ENCODE data around the gene FICD. TPM values are rescaled to one million over a fixed set of nuclear protein-coding genes. Genes with fewer than 3 reads are reported as not detected.
"Not testable (repeated sequence)": the region's sequence is repeated elsewhere in the genome, so short reads cannot be mapped to it uniquely, and the experiment has no call there.

Gene FICD
- total RNA-seq, 2 experiments from 2014 or later: 5.7 to 6.0 TPM

GRCh38 chr12:108483213-108484059 lies 31.6 kb upstream of the FICD start:
- H3K27me3 Mint-ChIP-seq: peaks cover 36% of the 10 kb centered on the region
- H3K4me1 Mint-ChIP-seq (ENCODE audit: low read depth): no peaks in the 10 kb centered on the region
- ChIA-PET CTCF (no interaction called here), POLR2A (no interaction called here)
- no peak for DNase-seq
- no peak overlapping the region for H3K4me3 Mint-ChIP-seq
- intact Hi-C loops (cut with micrococcal nuclease): no loop called here
- H3K36me3 Mint-ChIP-seq: peaks cover 5% of the 10 kb centered on the region
- H3K9me3 Mint-ChIP-seq: peaks cover 10% of the 10 kb centered on the region
- no peak overlapping the region for H3K27ac Mint-ChIP-seq

DNA sequence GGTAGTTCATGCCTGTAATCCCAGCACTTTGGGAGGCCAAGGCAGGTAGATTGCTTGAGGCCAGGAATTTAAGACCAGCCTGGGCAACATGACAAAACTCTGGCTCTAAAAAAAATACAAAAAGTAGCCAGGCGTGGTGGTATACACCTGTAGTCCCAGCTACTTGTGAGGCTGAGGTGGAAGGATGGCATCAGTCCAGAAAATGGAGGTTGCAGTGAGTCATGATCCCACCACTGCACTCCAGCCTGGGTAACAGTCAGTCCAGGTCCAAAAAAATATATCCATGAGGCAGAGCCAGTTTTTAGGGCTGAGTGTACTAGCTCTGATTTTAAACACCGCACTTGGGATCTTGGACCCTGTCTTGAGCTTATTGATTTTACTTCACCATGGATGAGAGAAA lies 30.6 kb upstream of the FICD start:
- peaks cover 5% of the 10 kb centered on the region for H3K36me3 Mint-ChIP-seq
- POLR2A ChIA-PET: no interaction called here
- no peaks in the 10 kb centered on the region for H3K4me1 Mint-ChIP-seq (ENCODE audit: low read depth)
- H3K27ac Mint-ChIP-seq: no peak overlapping the region
- H3K27me3 Mint-ChIP-seq: peaks cover 37% of the 10 kb centered on the region
- no peak for DNase-seq
- H3K9me3 Mint-ChIP-seq: peaks cover 10% of the 10 kb centered on the region
- intact Hi-C loops (cut with micrococcal nuclease): no loop called here
- H3K4me3 Mint-ChIP-seq: no peak overlapping the region
- CTCF ChIA-PET: no interaction called here

GRCh38 chr12:108484845-108485244 lies 30.2 kb upstream of the FICD start:
- peaks cover 10% of the 10 kb centered on the region for H3K9me3 Mint-ChIP-seq
- POLR2A ChIA-PET: no interaction called here
- no peak for DNase-seq

DNA sequence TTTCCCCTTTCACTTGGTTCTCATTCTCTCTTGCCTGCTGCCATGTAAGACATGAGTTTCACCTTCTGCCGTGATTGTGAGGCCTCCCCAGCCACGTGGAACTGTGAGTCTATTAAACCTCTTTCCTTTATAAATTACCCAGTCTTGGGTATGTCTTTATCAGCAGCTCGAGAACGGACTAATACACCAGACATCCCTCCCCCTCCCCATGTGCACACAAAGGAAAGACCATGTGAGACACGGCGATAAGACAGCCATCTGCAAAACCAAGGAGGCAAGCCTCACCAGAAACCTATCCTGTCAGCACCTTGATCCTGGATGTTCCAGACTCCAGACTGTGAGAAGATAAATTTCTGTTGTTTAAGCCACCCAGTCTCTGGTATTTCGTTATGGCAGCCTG lies 29.7 kb upstream of the FICD start:
- H3K9me3 Mint-ChIP-seq: not testable (repeated sequence)

More at GRCh38 chr12:108484845-108485244, 30.2 kb upstream of the FICD start:
- CTCF ChIA-PET: no interaction called here
- Mint-ChIP-seq H3K27me3 (peaks cover 37% of the 10 kb centered on the region), H3K27ac (no peak overlapping the region), H3K4me1 (ENCODE audit: low read depth) (no peaks in the 10 kb centered on the region), H3K36me3 (peaks cover 5% of the 10 kb centered on the region), H3K4me3 (no peak overlapping the region)
- intact Hi-C loops (cut with micrococcal nuclease): no loop called here

DNA sequence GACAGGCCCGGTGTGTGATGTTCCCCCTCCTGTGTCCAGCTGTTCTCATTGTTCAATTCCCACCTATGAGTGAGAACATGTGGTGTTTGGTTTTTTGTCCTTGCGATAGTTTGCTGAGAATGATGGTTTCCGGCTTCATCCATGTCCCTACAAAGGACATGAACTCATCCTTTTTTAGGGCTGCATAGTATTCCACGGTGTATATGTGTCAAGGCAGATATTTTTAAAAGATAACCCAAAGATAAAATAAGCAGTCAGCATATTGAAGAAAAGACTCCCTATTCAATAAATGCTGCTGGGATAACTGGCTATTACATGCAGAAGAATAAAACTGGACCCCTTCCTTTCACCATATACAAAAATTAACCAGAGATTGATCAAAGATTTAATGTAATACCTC lies 28.0 kb upstream of the FICD start:
- H3K4me3 Mint-ChIP-seq; DNase-seq; POLR2A ChIA-PET; H3K4me1 Mint-ChIP-seq (ENCODE audit: low read depth); H3K27ac Mint-ChIP-seq; CTCF ChIA-PET; H3K9me3 Mint-ChIP-seq; intact Hi-C loops (cut with micrococcal nuclease); H3K36me3 Mint-ChIP-seq: not testable (repeated sequence)
- H3K27me3 Mint-ChIP-seq: peaks cover 27% of the 10 kb centered on the region

More for the DNA sequence above, 29.7 kb upstream of the FICD start:
- CTCF ChIA-PET; POLR2A ChIA-PET; H3K4me3 Mint-ChIP-seq; intact Hi-C loops (cut with micrococcal nuclease); H3K4me1 Mint-ChIP-seq (ENCODE audit: low read depth); DNase-seq; H3K27ac Mint-ChIP-seq; H3K36me3 Mint-ChIP-seq: not testable (repeated sequence)
- peaks cover 36% of the 10 kb centered on the region for H3K27me3 Mint-ChIP-seq

- intact Hi-C loops (cut with micrococcal nuclease): no loop called here
- Mint-ChIP-seq H3K4me1 (ENCODE audit: low read depth) (no peaks in the 10 kb centered on the region), H3K27ac (no peak overlapping the region), H3K9me3 (peaks cover 10% of the 10 kb centered on the region), H3K36me3 (peaks cover 5% of the 10 kb centered on the region), H3K4me3 (no peak overlapping the region), H3K27me3 (peaks cover 29% of the 10 kb centered on the region)
- no peak for DNase-seq
- ChIA-PET POLR2A (no interaction called here), CTCF (no interaction called here)
These were observed 23.8 kb upstream of the FICD start for GRCh38 chr12:108491256-108491655.

DNA sequence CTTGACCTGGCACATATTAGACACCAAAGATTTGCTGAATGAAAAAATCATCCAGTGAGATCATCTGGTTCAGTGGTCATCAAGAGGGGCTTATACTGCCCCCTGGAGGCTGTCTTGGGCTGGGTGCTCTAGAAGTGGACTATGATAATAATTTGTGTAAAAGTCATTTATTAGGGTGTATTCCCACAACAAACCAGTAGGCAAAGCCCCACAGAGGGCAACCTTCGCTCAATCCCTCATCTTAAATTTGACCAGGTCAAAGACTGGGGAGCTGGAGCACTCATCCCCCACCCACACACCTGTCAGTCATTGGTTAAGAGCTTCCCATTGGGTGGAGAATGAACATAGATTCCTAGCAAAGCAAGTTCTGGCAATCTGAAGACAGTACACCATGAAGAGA lies 20.0 kb upstream of the FICD start:
- intact Hi-C loops (cut with micrococcal nuclease): no loop called here
- Mint-ChIP-seq H3K9me3 (no peaks in the 10 kb centered on the region), H3K4me1 (ENCODE audit: low read depth) (no peaks in the 10 kb centered on the region), H3K36me3 (no peaks in the 10 kb centered on the region), H3K27ac (no peak overlapping the region), H3K4me3 (no peak overlapping the region), H3K27me3 (peaks cover 18% of the 10 kb centered on the region)
- CTCF ChIA-PET: interaction anchor here (1.4 kb wide), 1 partner anchor 11 kb away, joined by 4 read pairs; no protein-coding TSS in a partner anchor
- POLR2A ChIA-PET: no interaction called here
- DNase-seq: peak; percentile 33

- intact Hi-C loops (cut with micrococcal nuclease): no loop called here
- Mint-ChIP-seq H3K36me3 (no peaks in the 10 kb centered on the region), H3K9me3 (no peaks in the 10 kb centered on the region), H3K27ac (no peak overlapping the region), H3K27me3 (peaks cover 19% of the 10 kb centered on the region), H3K4me3 (no peak overlapping the region), H3K4me1 (ENCODE audit: low read depth) (no peaks in the 10 kb centered on the region)
- no peak for DNase-seq
- CTCF ChIA-PET: interaction anchor here (0.7 to 1.4 kb wide), 3 partner anchors 10 to 16 kb away, joined by 3 to 4 read pairs (median 3); no protein-coding TSS in a partner anchor
- POLR2A ChIA-PET: no interaction called here
These were observed 19.1 kb upstream of the FICD start for GRCh38 chr12:108495823-108496579.

GRCh38 chr12:108498136-108498535 lies 16.9 kb upstream of the FICD start:
- ChIA-PET CTCF (interaction anchor here (0.7 kb wide), 1 partner anchor 645 kb away, joined by 4 read pairs; no protein-coding TSS in a partner anchor), POLR2A (no interaction called here)
- DNase-seq: no peak
- Mint-ChIP-seq H3K4me3 (no peak overlapping the region), H3K9me3 (peaks cover 8% of the 10 kb centered on the region), H3K27me3 (peaks cover 20% of the 10 kb centered on the region), H3K27ac (no peak overlapping the region), H3K36me3 (no peaks in the 10 kb centered on the region), H3K4me1 (ENCODE audit: low read depth) (no peaks in the 10 kb centered on the region)
- intact Hi-C loops (cut with micrococcal nuclease): no loop called here

DNA sequence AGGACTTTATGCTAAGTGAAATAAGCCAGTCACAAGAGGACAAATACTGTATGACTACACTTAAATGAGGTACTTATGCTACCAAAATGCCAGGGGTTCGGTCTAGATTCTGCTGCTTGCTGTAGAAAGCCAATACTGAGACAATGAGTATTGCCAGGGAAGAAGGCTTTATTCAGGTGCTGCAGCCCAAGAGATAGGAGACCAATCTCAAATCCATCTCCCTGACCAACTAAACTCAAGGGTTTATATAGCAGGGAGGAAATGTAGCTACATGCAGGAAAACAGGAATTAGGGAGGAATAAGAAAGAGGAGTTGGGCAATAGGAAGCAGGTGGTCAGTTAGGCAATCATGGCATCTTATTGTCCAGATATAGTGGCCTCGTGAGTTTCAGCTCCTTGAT lies 12.2 kb upstream of the FICD start:
- H3K4me1 Mint-ChIP-seq (ENCODE audit: low read depth): peaks cover under 1% of the 10 kb centered on the region
- no peak overlapping the region for H3K27ac Mint-ChIP-seq
- H3K9me3 Mint-ChIP-seq: peaks cover 21% of the 10 kb centered on the region
- peaks cover 4% of the 10 kb centered on the region for H3K36me3 Mint-ChIP-seq
- intact Hi-C loops (cut with micrococcal nuclease): no loop called here
- H3K4me3 Mint-ChIP-seq: no peak overlapping the region
- H3K27me3 Mint-ChIP-seq: peaks cover 21% of the 10 kb centered on the region
- no peak for DNase-seq
- ChIA-PET CTCF (no interaction called here), POLR2A (no interaction called here)

DNA sequence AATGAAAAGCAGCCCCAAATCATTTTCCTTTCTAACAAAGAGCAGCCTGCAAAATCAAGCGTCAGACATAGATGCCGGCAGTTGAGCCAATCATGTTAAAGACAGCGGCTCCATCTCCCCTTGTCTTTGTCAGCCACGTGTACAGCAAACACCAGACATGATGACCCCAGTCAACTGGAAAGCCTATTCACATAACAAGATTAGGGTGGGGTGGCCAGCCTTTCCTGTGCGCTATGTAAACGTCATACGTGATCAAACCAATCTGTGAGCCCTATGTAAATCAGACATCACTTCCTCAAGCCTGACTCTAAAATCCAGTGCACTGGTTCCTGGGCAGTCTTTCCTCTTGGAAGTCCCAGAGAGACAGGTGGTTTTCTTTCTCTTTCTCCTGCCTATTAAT lies 9.9 kb upstream of the FICD start:
- H3K36me3 Mint-ChIP-seq: peaks cover 4% of the 10 kb centered on the region
- peaks cover 9% of the 10 kb centered on the region for H3K4me1 Mint-ChIP-seq (ENCODE audit: low read depth)
- no peak for DNase-seq
- no peak overlapping the region for H3K27ac Mint-ChIP-seq
- intact Hi-C loops (cut with micrococcal nuclease): no loop called here
- CTCF ChIA-PET: no interaction called here
- POLR2A ChIA-PET: no interaction called here
- peaks cover 21% of the 10 kb centered on the region for H3K9me3 Mint-ChIP-seq
- no peak overlapping the region for H3K4me3 Mint-ChIP-seq
- peaks cover 17% of the 10 kb centered on the region for H3K27me3 Mint-ChIP-seq

- POLR2A ChIA-PET: no interaction called here
- CTCF ChIA-PET: interaction anchor here (1.1 to 1.3 kb wide), 3 partner anchors 12 to 517 kb away, joined by 3 to 4 read pairs (median 3); no protein-coding TSS in a partner anchor
- peaks cover 15% of the 10 kb centered on the region for H3K27me3 Mint-ChIP-seq
- no peak overlapping the region for H3K4me3 Mint-ChIP-seq
- peak; percentile 60 for DNase-seq
- intact Hi-C loops (cut with micrococcal nuclease): loop anchor here (2.0 kb wide), 1 partner anchor 517 kb away; no protein-coding TSS in a partner anchor
- H3K27ac Mint-ChIP-seq: no peak overlapping the region
- peaks cover 4% of the 10 kb centered on the region for H3K36me3 Mint-ChIP-seq
- peaks cover 13% of the 10 kb centered on the region for H3K9me3 Mint-ChIP-seq
- peaks cover 20% of the 10 kb centered on the region for H3K4me1 Mint-ChIP-seq (ENCODE audit: low read depth)
These were observed 7.0 kb upstream of the FICD start for GRCh38 chr12:108507971-108508642.

Data from activated CD4-positive, alpha-beta memory T cell treated with anti-CD3 and anti-CD28 coated beads for 36 hours (primary cell).